Neural progenitor cell (in vitro differentiated cells): ENCODE results near the gene DLG4. TPM values are rescaled to one million over a fixed set of nuclear protein-coding genes. Genes with fewer than 3 reads are reported as not detected.

Experiments
- DNase-seq: peaks from one replicate; pipeline ENCODE4 v3.0.0-alpha.2; 2016; ENCODE audit warnings: low spot score
- H2AFZ ChIP-seq: fragments of 200-600 bp; sonication (generic); replicated peaks from 2 replicates; pipeline ENCODE4 v1.6.1; 2016; ENCODE audit warnings: antibody characterized with exemption
- H3F3A ChIP-seq: fragments of 200-600 bp; sonication (generic); 2 replicates; pipeline ENCODE4 v1.6.1; 2016; ENCODE audit warnings: antibody characterized with exemption, low read depth
- H3K27ac ChIP-seq: fragments of 200-600 bp; sonication (generic); 2 replicates; pipeline ENCODE4 v1.5.1; 2016; ENCODE audit warnings: mild to moderate bottlenecking
- H3K27me3 ChIP-seq: fragments of 200-600 bp; sonication (generic); 2 replicates; pipeline ENCODE4 v1.6.1; 2016; ENCODE audit warnings: mild to moderate bottlenecking, moderate library complexity
- H3K36me3 ChIP-seq: fragments of 200-600 bp; sonication (generic); 2 replicates; pipeline ENCODE4 v1.5.1; 2016
- H3K4me1 ChIP-seq: fragments of 200-600 bp; sonication (generic); 2 replicates; pipeline ENCODE4 v1.6.1; 2016; ENCODE audit warnings: mixed run types
- H3K4me2 ChIP-seq: fragments of 200-600 bp; sonication (generic); 2 replicates; pipeline ENCODE4 v1.6.1; 2016
- H3K4me3 ChIP-seq: fragments of 200-600 bp; sonication (generic); 2 replicates; pipeline ENCODE4 v1.5.1; 2016
- H3K79me2 ChIP-seq: fragments of 200-600 bp; sonication (generic); 2 replicates; pipeline ENCODE4 v1.6.1; 2016; ENCODE audit warnings: low read depth
- H3K9ac ChIP-seq: fragments of 200-600 bp; sonication (generic); 2 replicates; pipeline ENCODE4 v1.6.1; 2016
- H3K9me3 ChIP-seq: fragments of 200-600 bp; sonication (generic); 2 replicates; pipeline ENCODE4 v1.5.1; 2016; ENCODE audit warnings: low read depth
- H4K20me1 ChIP-seq: fragments of 200-600 bp; sonication (generic); 2 replicates; pipeline ENCODE4 v1.6.1; 2016; ENCODE audit warnings: low read depth
- H3K27ac Mint-ChIP-seq: 3 replicates; pipeline ENCODE4 v1.8.0; 2021; ENCODE audit warnings: mixed read lengths
- H3K27me3 Mint-ChIP-seq: 2 replicates; pipeline ENCODE4 v1.8.0; 2022; ENCODE audit warnings: low read depth, mild to moderate bottlenecking, inconsistent platforms, moderate library complexity, mixed read lengths; ENCODE audit not compliant: insufficient read depth
- H3K36me3 Mint-ChIP-seq: 3 replicates; pipeline ENCODE4 v1.8.0; 2021; ENCODE audit warnings: mixed read lengths
- H3K4me1 Mint-ChIP-seq: 3 replicates; pipeline ENCODE4 v1.8.0; 2021; ENCODE audit warnings: mixed read lengths
- H3K4me3 Mint-ChIP-seq: 3 replicates; pipeline ENCODE4 v1.8.0; 2021; ENCODE audit warnings: mild to moderate bottlenecking, moderate library complexity, mixed read lengths
- H3K9me3 Mint-ChIP-seq: 3 replicates; pipeline ENCODE4 v1.8.0; 2020; ENCODE audit warnings: mixed read lengths
- EZH2 ChIP-seq: fragments of 200-600 bp; sonication (generic); IDR thresholded peaks from 2 replicates; pipeline ENCODE4 v1.6.1; 2017; ENCODE audit warnings: antibody characterized with exemption, mild to moderate bottlenecking, moderate library complexity
- EZH2phosphoT487 ChIP-seq: fragments of 200-600 bp; sonication (generic); IDR thresholded peaks from 2 replicates; pipeline ENCODE4 v1.6.1; 2017; ENCODE audit warnings: antibody characterized with exemption
- total RNA-seq: library from RNA; depleted of rRNA; stranded (reverse); fragments of >200 nt; gene quantifications from 2 replicates; pipeline ENCODE4 v1.2.3, GENCODE V29; 2015; ENCODE audit warnings: low replicate concordance
- TF ChIP-seq, protein P1 (sequence below): fragments of 200-600 bp; sonication (generic); IDR thresholded peaks from 2 replicates; pipeline ENCODE4 v1.5.1; 2017; ENCODE audit warnings: antibody characterized with exemption, mild to moderate bottlenecking

Gene DLG4
- total RNA-seq, 1 donor from 2014 or later: 23.5 TPM

DNA sequence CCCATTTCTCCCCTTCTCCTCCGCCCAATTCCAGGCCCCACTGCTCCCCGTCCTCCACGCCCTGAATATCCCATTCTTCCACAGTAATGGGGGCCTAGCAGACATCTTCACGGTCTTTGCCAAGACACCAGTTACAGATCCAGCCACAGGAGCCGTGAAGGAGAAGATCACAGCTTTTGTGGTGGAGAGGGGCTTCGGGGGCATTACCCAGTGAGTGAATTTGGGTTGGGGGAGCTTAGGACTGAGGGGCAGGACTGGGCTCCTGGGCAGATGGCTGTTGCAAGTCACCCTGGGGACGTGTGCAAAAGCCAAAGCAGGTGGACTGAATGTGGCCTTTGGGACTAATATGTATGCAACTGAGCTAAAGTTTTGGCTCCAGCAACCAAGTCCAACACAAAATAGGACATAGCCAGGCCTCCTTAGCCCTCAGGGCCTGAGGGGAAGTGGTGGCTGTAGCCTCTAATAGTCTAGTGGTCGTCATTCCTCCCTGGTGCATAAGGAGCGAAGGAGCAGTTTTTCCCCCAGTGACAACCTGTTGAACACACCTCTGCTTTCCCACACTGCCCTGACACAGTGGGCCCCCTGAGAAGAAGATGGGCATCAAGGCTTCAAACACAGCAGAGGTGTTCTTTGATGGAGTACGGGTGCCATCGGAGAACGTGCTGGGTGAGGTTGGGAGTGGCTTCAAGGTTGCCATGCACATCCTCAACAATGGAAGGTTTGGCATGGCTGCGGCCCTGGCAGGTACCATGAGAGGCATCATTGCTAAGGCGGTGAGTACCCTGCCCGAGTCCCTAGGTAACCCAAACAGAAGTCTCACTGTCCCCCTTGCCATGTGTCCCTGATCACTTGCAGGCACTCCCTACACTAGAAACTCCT is 2.7 kb upstream of the DLG4 start:
- no peak overlapping the region for H3K27ac ChIP-seq

DNA sequence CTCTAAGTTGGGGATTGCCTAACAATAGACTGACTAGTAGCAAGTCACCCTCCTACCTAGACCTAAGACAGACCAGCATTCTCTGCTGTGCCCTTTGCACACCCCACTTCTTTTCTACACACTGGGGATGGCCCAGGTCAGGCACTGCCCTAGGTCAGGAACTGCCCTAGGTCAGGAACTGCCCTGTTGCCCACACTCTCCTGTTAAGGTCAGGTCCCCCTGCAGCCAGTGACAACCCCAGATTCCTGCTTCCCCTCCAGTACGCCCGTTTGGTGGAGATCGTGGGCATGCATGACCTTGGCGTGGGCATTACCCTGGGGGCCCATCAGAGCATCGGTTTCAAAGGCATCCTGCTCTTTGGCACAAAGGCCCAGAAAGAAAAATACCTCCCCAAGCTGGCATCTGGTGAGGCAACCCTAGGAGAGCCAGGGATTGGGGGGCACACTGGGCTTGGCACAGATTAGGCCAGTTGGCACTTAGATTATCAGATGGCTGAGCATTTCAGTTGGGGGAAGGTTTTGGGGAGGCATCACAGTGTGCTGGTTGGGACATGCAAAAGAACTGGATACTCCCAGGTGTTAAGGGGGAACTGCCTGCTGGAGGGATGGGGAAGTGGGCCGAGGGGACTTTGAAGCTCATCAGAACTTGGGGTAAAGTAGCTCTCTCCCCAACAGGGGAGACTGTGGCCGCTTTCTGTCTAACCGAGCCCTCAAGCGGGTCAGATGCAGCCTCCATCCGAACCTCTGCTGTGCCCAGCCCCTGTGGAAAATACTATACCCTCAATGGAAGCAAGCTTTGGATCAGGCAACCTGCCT is 1.8 kb upstream of the DLG4 start:
- Histone ChIP-seq H4K20me1 (peaks cover 50% of the 10 kb centered on the region), H2AFZ (no peak overlapping the region), H3K27me3 (no peaks in the 10 kb centered on the region), H3K79me2 (peaks cover 15% of the 10 kb centered on the region), H3K27ac (no peak overlapping the region), H3F3A (peaks cover 61% of the 10 kb centered on the region), H3K36me3 (no peaks in the 10 kb centered on the region), H3K9me3 (no peaks in the 10 kb centered on the region), H3K9ac (no peak overlapping the region), H3K4me3 (no peak overlapping the region), H3K4me1 (peaks cover 28% of the 10 kb centered on the region), H3K4me2 (peak overlapping the region; percentile 85)
- Mint-ChIP-seq H3K27ac (peak overlapping the region; percentile 29), H3K4me3 (peak overlapping the region; percentile 92), H3K27me3 (peaks cover 16% of the 10 kb centered on the region), H3K4me1 (peaks cover 43% of the 10 kb centered on the region), H3K36me3 (peaks cover 20% of the 10 kb centered on the region), H3K9me3 (no peaks in the 10 kb centered on the region)
- TF ChIP-seq, protein P1, sequence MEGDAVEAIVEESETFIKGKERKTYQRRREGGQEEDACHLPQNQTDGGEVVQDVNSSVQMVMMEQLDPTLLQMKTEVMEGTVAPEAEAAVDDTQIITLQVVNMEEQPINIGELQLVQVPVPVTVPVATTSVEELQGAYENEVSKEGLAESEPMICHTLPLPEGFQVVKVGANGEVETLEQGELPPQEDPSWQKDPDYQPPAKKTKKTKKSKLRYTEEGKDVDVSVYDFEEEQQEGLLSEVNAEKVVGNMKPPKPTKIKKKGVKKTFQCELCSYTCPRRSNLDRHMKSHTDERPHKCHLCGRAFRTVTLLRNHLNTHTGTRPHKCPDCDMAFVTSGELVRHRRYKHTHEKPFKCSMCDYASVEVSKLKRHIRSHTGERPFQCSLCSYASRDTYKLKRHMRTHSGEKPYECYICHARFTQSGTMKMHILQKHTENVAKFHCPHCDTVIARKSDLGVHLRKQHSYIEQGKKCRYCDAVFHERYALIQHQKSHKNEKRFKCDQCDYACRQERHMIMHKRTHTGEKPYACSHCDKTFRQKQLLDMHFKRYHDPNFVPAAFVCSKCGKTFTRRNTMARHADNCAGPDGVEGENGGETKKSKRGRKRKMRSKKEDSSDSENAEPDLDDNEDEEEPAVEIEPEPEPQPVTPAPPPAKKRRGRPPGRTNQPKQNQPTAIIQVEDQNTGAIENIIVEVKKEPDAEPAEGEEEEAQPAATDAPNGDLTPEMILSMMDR: no peak
- no peak for TF ChIP-seq EZH2phosphoT487
- no peak for TF ChIP-seq EZH2
- no peak for DNase-seq

More for the DNA sequence above, 2.7 kb upstream of the DLG4 start:
- Histone ChIP-seq H2AFZ (no peak overlapping the region), H3K79me2 (peaks cover 7% of the 10 kb centered on the region), H3K9me3 (no peaks in the 10 kb centered on the region), H3K4me3 (no peak overlapping the region), H3K4me2 (no peak overlapping the region), H3K27me3 (no peaks in the 10 kb centered on the region), H3F3A (peaks cover 55% of the 10 kb centered on the region), H3K36me3 (no peaks in the 10 kb centered on the region), H3K4me1 (peaks cover 26% of the 10 kb centered on the region), H4K20me1 (peaks cover 53% of the 10 kb centered on the region), H3K9ac (no peak overlapping the region)
- no peak for DNase-seq
- Mint-ChIP-seq H3K4me1 (peaks cover 39% of the 10 kb centered on the region), H3K9me3 (no peaks in the 10 kb centered on the region), H3K27ac (no peak overlapping the region), H3K4me3 (peak overlapping the region; percentile 92), H3K27me3 (peaks cover 16% of the 10 kb centered on the region), H3K36me3 (peaks cover 20% of the 10 kb centered on the region)
- TF ChIP-seq EZH2: no peak
- TF ChIP-seq, protein P1: no peak
- no peak for TF ChIP-seq EZH2phosphoT487

DNA sequence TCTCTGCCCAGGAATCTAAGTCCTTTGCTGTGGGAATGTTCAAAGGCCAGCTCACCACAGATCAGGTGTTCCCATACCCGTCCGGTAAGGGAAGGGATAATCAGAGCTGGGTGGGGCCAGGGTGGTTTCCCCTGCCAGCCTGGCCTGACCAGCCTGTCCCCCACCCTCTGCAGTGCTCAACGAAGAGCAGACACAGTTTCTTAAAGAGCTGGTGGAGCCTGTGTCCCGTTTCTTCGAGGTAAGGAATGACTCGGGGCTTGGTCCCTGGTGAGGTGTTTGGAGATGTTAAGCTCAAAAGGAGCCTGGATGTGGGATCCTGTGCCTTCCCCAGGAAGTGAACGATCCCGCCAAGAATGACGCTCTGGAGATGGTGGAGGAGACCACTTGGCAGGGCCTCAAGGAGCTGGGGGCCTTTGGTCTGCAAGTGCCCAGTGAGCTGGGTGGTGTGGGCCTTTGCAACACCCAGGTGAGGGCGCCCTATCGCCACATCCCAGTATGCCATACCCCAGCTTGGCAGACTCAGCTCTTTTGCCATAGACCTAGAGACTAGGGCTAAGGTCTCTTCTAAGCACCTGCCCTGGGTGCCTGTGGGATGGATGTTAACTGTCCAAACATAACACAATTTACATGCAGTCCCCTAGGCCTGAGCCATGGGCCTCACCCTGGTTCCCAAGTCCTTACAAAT is 1.1 kb upstream of the DLG4 start:
- peaks cover 22% of the 10 kb centered on the region for H3K79me2 ChIP-seq
- TF ChIP-seq, protein P1: peak; percentile 41
- TF ChIP-seq EZH2: no peak
- peak overlapping the region; percentile 92 for H3K4me3 Mint-ChIP-seq
- H3K27me3 Mint-ChIP-seq: peaks cover 16% of the 10 kb centered on the region
- peaks cover 50% of the 10 kb centered on the region for H3K4me1 Mint-ChIP-seq
- H3K27ac ChIP-seq: no peak overlapping the region
- peaks cover 68% of the 10 kb centered on the region for H3F3A ChIP-seq
- H3K9me3 Mint-ChIP-seq: no peaks in the 10 kb centered on the region
- peak overlapping the region; percentile 92 for H3K27ac Mint-ChIP-seq
- H3K36me3 ChIP-seq: no peaks in the 10 kb centered on the region
- DNase-seq: peak; percentile 54
- H3K4me2 ChIP-seq: peak overlapping the region; percentile 85
- H3K36me3 Mint-ChIP-seq: peaks cover 20% of the 10 kb centered on the region
- no peak overlapping the region for H2AFZ ChIP-seq
- no peaks in the 10 kb centered on the region for H3K9me3 ChIP-seq
- peak overlapping the region; percentile 71 for H3K9ac ChIP-seq
- peaks cover 32% of the 10 kb centered on the region for H3K4me1 ChIP-seq
- peak overlapping the region; percentile 94 for H3K4me3 ChIP-seq
- H3K27me3 ChIP-seq: no peaks in the 10 kb centered on the region
- H4K20me1 ChIP-seq: peaks cover 44% of the 10 kb centered on the region
